SW 1271 (cell line): ENCODE data around the gene SARNP.
A peak's percentile ranks its signal among the peaks of the same experiment; 100 is the strongest.
"Not testable (repeated sequence)": the region's sequence is repeated elsewhere in the genome, so short reads cannot be mapped to it uniquely, and the experiment has no call there.

Experiments used
- DNase-seq, 2 experiments: peaks; one replicate each; lab custom pipeline; 2025; lab: John Stamatoyannopoulos, UW

SARNP gene

GRCh38 chr12:55839345-55840140 lies 22.0 kb upstream of the SARNP start:
- no peak for DNase-seq

- DNase-seq: no peak
These were observed 20.8 kb upstream of the SARNP start for GRCh38 chr12:55838361-55838760.

GRCh38 chr12:55834400-55834799 lies 16.9 kb upstream of the SARNP start:
- DNase-seq: not testable (repeated sequence)

- DNase-seq: no peak
These were observed 15.5 kb upstream of the SARNP start for GRCh38 chr12:55833056-55833455.

- DNase-seq: no peak
These were observed 13.9 kb upstream of the SARNP start for GRCh38 chr12:55831447-55831815.

- peak in 1 of 2 experiments; percentile 64 for DNase-seq
These were observed 13.3 kb upstream of the SARNP start for GRCh38 chr12:55830601-55831446.

- peak in 1 of 2 experiments; percentile 54 for DNase-seq
These were observed 12.6 kb upstream of the SARNP start for GRCh38 chr12:55829967-55830600.

- no peak for DNase-seq
These were observed 10.8 kb upstream of the SARNP start for GRCh38 chr12:55828357-55828756.

- DNase-seq: no peak
These were observed 10.3 kb upstream of the SARNP start for GRCh38 chr12:55827806-55828205.

- DNase-seq: no peak
These were observed 7.2 kb upstream of the SARNP start for GRCh38 chr12:55824726-55825125.

GRCh38 chr12:55823419-55823818 lies 5.9 kb upstream of the SARNP start:
- no peak for DNase-seq

- peak in 1 of 2 experiments; percentile 15 for DNase-seq
These were observed 4.7 kb upstream of the SARNP start for GRCh38 chr12:55822228-55822627.

- DNase-seq: peak in 1 of 2 experiments; percentile 35
These were observed 3.2 kb upstream of the SARNP start for GRCh38 chr12:55820679-55821078.

GRCh38 chr12:55818886-55819285 lies 1.4 kb upstream of the SARNP start:
- no peak for DNase-seq

GRCh38 chr12:55818140-55818728 lies 710 bp upstream of the SARNP start:
- DNase-seq: no peak

- peak in 1 of 2 experiments; percentile 52 for DNase-seq
These were observed 611 bp downstream of the SARNP start for GRCh38 chr12:55816881-55817344.

- no peak for DNase-seq
These were observed 2.1 kb downstream of the SARNP start for GRCh38 chr12:55815473-55815872.

GRCh38 chr12:55814257-55814656 lies 3.3 kb downstream of the SARNP start:
- DNase-seq: no peak

GRCh38 chr12:55812088-55812487 lies 5.4 kb downstream of the SARNP start:
- DNase-seq: no peak

- DNase-seq: no peak
These were observed 8.2 kb downstream of the SARNP start for GRCh38 chr12:55809274-55809673.

GRCh38 chr12:55806982-55807381 lies 10.5 kb downstream of the SARNP start:
- DNase-seq: no peak

GRCh38 chr12:55797550-55797949 lies 20.0 kb downstream of the SARNP start:
- DNase-seq: no peak
